Common myeloid progenitor, CD34-positive (primary cell): Measurements from ENCODE around the gene PTPRN. TPM values are rescaled to one million over a fixed set of nuclear protein-coding genes. Genes with fewer than 3 reads are reported as not detected.

Experiments
- CTCF ChIA-PET: fragments of 350-600 bp; sonication (Branson Sonifier 250); formaldehyde crosslinking; loops from one replicate; lab custom pipeline; 2021; ENCODE audit warnings: antibody characterized with exemption; lab: Charles Lee
- POLR2A ChIA-PET: fragments of 350-600 bp; sonication (Branson Sonifier 250); formaldehyde crosslinking; loops from one replicate; lab custom pipeline; 2021; ENCODE audit warnings: antibody characterized with exemption; lab: Charles Lee
- DNase-seq, 3 donors: peaks; one replicate each; pipeline versions ENCODE4 v3.0.0 to v3.0.0-alpha.2; 2013
- H3K27ac ChIP-seq, 2 experiments: 1 replicate in 1 of 2; 2 replicates in 1 of 2; pipeline ENCODE4 v1.7.0; 2013; ENCODE audit warnings: inconsistent platforms in 2 of 2, low read length in 2 of 2, mild to moderate bottlenecking in 2 of 2, low read depth in 1 of 2, moderate library complexity in 1 of 2; ENCODE audit not compliant: severe bottlenecking in 2 of 2, insufficient read depth in 1 of 2, poor library complexity in 1 of 2
- H3K27me3 ChIP-seq, 5 experiments: replicated peaks in 2 of 5; 1 replicate in 3 of 5; 2 replicates in 2 of 5; pipeline versions ENCODE4 v1.6.1 to v1.7.0; 2013; ENCODE audit warnings: low read length in 4 of 5, mild to moderate bottlenecking in 2 of 5, moderate library complexity in 2 of 5, inconsistent platforms in 1 of 5; ENCODE audit not compliant: insufficient read depth in 5 of 5, control insufficient read depth in 4 of 5
- H3K36me3 ChIP-seq, 4 experiments: 1 replicate in 2 of 4; 2 replicates in 2 of 4; pipeline versions ENCODE4 v1.6.1 to v1.7.0; 2013; ENCODE audit warnings: low read length in 3 of 4, control low read depth in 1 of 4, mild to moderate bottlenecking in 1 of 4; ENCODE audit not compliant: control insufficient read depth in 4 of 4, insufficient read depth in 4 of 4
- H3K4me1 ChIP-seq, 4 experiments: 1 replicate in 3 of 4; 2 replicates in 1 of 4; pipeline versions ENCODE4 v1.6.1 to v1.7.1; 2013; ENCODE audit warnings: low read length in 3 of 4, mild to moderate bottlenecking in 3 of 4, control low read depth in 1 of 4, inconsistent platforms in 1 of 4, moderate library complexity in 1 of 4; ENCODE audit not compliant: control insufficient read depth in 4 of 4, insufficient read depth in 4 of 4; ENCODE audit errors: control extremely low read depth in 1 of 4
- H3K4me3 ChIP-seq, 7 experiments: 1 replicate in 4 of 7; 2 replicates in 3 of 7; pipeline versions ENCODE4 v1.5.1 to v1.7.0; 2013; ENCODE audit warnings: mild to moderate bottlenecking in 7 of 7, low read length in 6 of 7, moderate library complexity in 6 of 7, inconsistent platforms in 2 of 7, low read depth in 2 of 7, control low read depth in 1 of 7; ENCODE audit not compliant: insufficient read depth in 4 of 7, control insufficient read depth in 1 of 7; ENCODE audit errors: extremely low read depth in 1 of 7
- H3K9me3 ChIP-seq, 5 experiments: 1 replicate in 4 of 5; 2 replicates in 1 of 5; pipeline versions ENCODE4 v1.6.1 to v1.7.1; 2013; ENCODE audit warnings: low read length in 4 of 5, mild to moderate bottlenecking in 2 of 5, inconsistent platforms in 1 of 5, low read depth in 1 of 5, moderate library complexity in 1 of 5; ENCODE audit not compliant: control insufficient read depth in 4 of 5, insufficient read depth in 2 of 5; ENCODE audit errors: control extremely low read depth in 1 of 5
- WGBS: methylation state at CpG from one replicate; pipeline ENCODE4 v1.1.5; 2013; ENCODE audit not compliant: insufficient coverage; 5-methylcytosine and 5-hydroxymethylcytosine counted together
- polyA plus RNA-seq: library from polyadenylated mRNA; unstranded; fragments of 120-200 nt; gene quantifications from one replicate; pipeline ENCODE4 v1.2.1, GENCODE V29; 2013

The PTPRN gene
- 0.04 TPM for polyA plus RNA-seq

DNA sequence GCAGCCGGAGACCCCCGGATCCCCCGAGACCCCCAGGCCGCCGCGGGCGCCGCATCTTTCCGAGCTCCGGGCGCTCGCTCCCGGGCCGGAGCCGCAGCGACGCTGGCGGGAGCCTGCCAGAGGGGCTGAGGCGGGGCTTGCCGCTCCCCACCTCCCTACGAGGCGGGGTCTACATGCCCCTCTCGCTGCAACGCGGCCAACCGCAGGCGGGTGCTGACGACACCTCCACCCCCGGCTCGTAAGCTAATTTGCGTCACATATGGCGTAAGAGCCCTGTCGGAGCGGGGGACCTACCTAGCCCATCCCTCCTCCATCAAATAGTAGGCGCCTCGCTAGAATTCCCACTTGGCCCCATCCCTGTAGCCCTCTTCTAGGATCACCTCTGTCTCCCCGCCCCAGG lies at the start of gene PTPRN:
Gene PTPRN, minus strand, starts transcription at position 124 of the 400 bp plus-strand sequence. Its CDS starts 69 bp downstream, at position 55.
- H3K27me3 ChIP-seq: peaks cover 15 to 70% (median 22%) of the 10 kb centered on the region in 5 experiments
- CTCF ChIA-PET: interaction anchor here (1.0 kb wide), 1 partner anchor 14 kb away, joined by 5 read pairs; no protein-coding TSS in a partner anchor

DNA sequence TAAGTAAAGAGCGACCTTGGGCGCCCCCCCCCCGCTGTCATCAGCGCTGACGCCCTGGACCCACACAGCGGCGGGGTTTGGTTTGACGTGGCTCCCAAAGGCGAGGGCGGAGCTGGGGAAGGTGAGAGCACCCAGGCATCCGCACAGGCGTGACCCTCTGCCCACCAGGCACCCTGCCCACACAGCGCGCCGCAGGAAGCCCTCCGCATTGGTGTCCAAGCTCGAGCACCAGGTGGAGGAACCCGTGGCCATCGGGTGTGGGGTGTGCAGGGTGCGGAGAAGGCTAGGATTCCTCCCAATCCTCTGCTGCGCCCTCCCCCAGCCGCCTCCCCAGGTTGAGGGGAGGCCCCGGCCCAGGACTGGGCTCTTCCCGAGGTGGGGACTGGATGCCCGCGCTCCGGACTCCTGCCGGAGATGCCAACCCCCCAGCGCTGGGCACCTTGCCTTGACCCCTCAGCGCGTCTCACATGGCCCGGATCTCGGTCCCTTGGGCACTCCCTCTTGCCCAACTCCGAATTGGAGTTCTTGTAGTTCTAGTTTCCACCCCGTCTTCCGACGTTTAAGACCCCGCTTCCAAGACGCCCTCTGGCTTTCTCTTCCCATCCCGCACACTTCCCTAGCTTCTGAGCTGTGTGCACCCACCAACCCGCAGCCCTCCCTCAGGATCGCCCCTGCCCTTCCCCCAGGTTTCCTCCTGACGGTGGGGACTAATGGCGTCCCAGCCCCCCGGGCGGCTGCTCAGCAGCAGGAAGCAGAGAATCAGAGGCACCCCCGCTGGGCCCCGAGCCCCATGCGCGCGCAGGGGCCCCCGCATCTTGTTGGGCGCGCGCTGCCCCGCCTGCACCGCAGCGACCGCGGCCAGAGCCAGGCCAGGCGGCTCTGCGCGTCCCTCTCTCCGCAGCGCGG lies 49.2 kb upstream of the PTPRN start:
- Histone ChIP-seq H3K9me3 (no peaks in the 10 kb centered on the region), H3K4me3 (peak overlapping the region in 5 of 7 experiments; percentile 29 to 66 (median 43)), H3K4me1 (peaks cover 0 to 15% (median 13%) of the 10 kb centered on the region in 4 experiments), H3K27ac (no peak overlapping the region), H3K36me3 (peaks cover 0 to 5% (median 0%) of the 10 kb centered on the region in 4 experiments), H3K27me3 (peaks cover 6 to 59% (median 16%) of the 10 kb centered on the region in 5 experiments)
- POLR2A ChIA-PET: no interaction called here
- 4% methylated on average over 53 of the region's 66 CpGs for WGBS
- CTCF ChIA-PET: interaction anchor here (0.7 to 1.5 kb wide), 4 partner anchors 58 to 203 kb away, joined by 3 read pairs; partner anchors contain the start of gene DNAJB2
- peak in 1 of 3 donors; percentile 17 for DNase-seq

More for the DNA sequence above, at the start of gene PTPRN:
- Histone ChIP-seq H3K27ac (no peak within 1 kb of the TSS), H3K36me3 (no peaks in the 10 kb centered on the region), H3K9me3 (no peaks in the 10 kb centered on the region), H3K4me1 (peaks cover 0 to 5% (median 2%) of the 10 kb centered on the region in 4 experiments), H3K4me3 (no peak within 1 kb of the TSS)
- POLR2A ChIA-PET: no interaction called here
- peak in 2 of 3 donors; percentile 27 to 33 for DNase-seq
- WGBS: 9% methylated on average over 23 of the region's 37 CpGs

DNA sequence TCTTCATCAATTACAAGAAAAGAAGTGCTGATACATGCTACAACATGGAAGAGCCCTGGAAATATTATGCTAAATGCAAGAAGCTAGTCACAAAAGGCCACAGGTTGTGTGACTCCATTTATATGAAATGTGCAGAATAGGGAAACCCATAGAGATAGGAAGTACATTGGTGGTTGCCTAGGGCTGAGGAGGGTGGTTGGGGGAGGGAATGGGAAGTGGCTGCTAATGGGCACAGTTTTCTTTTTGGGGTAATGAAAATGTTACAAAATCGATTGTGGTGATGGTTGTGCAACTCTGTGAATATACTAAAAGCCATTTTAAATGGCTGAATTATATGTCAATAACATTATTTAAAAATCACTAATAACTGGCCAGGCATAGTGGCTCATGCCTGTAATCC lies 47.6 kb upstream of the PTPRN start:
- H3K36me3 ChIP-seq: no peaks in the 10 kb centered on the region
- ChIA-PET CTCF (interaction anchor here (0.6 kb wide), 1 partner anchor 62 kb away, joined by 3 read pairs; no protein-coding TSS in a partner anchor), POLR2A (no interaction called here)
- H3K4me3 ChIP-seq: no peak overlapping the region
- WGBS: no CpG with 5 or more reads among the region's 1 CpG
- peaks cover 6 to 59% (median 20%) of the 10 kb centered on the region in 5 experiments for H3K27me3 ChIP-seq
- H3K9me3 ChIP-seq: no peaks in the 10 kb centered on the region
- peak in 2 of 3 donors; percentile 21 to 40 for DNase-seq
- no peak overlapping the region for H3K27ac ChIP-seq
- peaks cover 0 to 15% (median 13%) of the 10 kb centered on the region in 4 experiments for H3K4me1 ChIP-seq

- ChIA-PET CTCF (interaction anchor here (1.0 to 1.4 kb wide), 4 partner anchors 9 to 324 kb away, joined by 3 to 5 read pairs (median 4); no protein-coding TSS in a partner anchor), POLR2A (no interaction called here)
- WGBS: 100% methylated on average over 3 of the region's 4 CpGs
- no peak for DNase-seq
- no peak overlapping the region for H3K4me3 ChIP-seq
- no peaks in the 10 kb centered on the region for H3K9me3 ChIP-seq
- H3K4me1 ChIP-seq: peaks cover 0 to 15% (median 13%) of the 10 kb centered on the region in 4 experiments
- no peak overlapping the region for H3K27ac ChIP-seq
- peaks cover 4 to 63% (median 22%) of the 10 kb centered on the region in 5 experiments for H3K27me3 ChIP-seq
- no peaks in the 10 kb centered on the region for H3K36me3 ChIP-seq
These were observed 45.4 kb upstream of the PTPRN start for GRCh38 chr2:219354582-219354981.

- Histone ChIP-seq H3K4me3 (no peak overlapping the region), H3K27ac (no peak overlapping the region), H3K9me3 (no peaks in the 10 kb centered on the region), H3K4me1 (peaks cover 0 to 5% (median 4%) of the 10 kb centered on the region in 4 experiments), H3K36me3 (no peaks in the 10 kb centered on the region), H3K27me3 (peaks cover 3 to 61% (median 19%) of the 10 kb centered on the region in 5 experiments)
- no peak for DNase-seq
- CTCF ChIA-PET: interaction anchor here (0.7 to 2.7 kb wide), 14 partner anchors 7 to 98 kb away, joined by 3 to 8 read pairs (median 4); partner anchors contain the start of gene DNPEP
- 100% methylated on average over 3 of the region's 5 CpGs for WGBS
- POLR2A ChIA-PET: no interaction called here
These were observed 43.9 kb upstream of the PTPRN start for GRCh38 chr2:219353129-219353528.

DNA sequence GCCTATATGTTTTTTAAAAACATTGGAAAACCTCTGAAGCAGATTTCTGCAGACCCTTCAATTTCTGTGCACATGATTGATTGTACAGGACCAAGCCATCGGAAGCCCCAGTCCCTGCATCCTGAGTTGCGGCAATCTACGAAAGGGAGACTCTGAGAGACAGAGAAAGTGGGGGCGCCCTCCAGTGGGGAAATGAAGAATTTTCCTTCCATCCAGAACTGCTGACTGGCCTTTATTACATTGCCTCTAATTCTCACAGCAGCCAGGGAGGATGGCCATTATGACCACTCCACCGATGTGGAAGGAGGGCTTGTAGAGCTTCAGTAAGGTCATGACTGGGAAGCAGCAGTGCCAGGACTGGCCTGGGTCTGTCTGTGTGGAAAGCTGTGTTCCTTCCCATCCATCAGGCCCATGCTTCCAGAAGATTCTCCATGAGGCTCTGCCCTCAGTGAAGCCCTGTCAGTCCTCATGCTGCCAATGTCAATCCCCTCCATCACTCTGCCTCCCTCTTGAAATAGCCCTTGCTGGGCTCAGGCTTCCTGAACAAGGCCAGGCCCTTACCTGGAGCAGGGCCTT lies 43.3 kb upstream of the PTPRN start:
- 0% methylated on average over 3 of the region's 5 CpGs for WGBS
- CTCF ChIA-PET: interaction anchor here (0.6 to 2.7 kb wide), 14 partner anchors 8 to 180 kb away, joined by 3 to 8 read pairs (median 4); partner anchors contain the start of gene DNPEP
- Histone ChIP-seq H3K9me3 (no peaks in the 10 kb centered on the region), H3K36me3 (no peaks in the 10 kb centered on the region), H3K27me3 (peaks cover 3 to 59% (median 17%) of the 10 kb centered on the region in 5 experiments), H3K4me3 (no peak overlapping the region), H3K4me1 (peaks cover 0 to 4% (median under 1%) of the 10 kb centered on the region in 4 experiments), H3K27ac (no peak overlapping the region)
- DNase-seq: peak; percentile 62 to 82 (median 76)
- POLR2A ChIA-PET: no interaction called here
